ENCODE results near the gene IL2RA.
"Not testable (repeated sequence)": the region's sequence is repeated elsewhere in the genome, so short reads cannot be mapped to it uniquely, and the experiment has no call there.

The IL2RA gene

DNA sequence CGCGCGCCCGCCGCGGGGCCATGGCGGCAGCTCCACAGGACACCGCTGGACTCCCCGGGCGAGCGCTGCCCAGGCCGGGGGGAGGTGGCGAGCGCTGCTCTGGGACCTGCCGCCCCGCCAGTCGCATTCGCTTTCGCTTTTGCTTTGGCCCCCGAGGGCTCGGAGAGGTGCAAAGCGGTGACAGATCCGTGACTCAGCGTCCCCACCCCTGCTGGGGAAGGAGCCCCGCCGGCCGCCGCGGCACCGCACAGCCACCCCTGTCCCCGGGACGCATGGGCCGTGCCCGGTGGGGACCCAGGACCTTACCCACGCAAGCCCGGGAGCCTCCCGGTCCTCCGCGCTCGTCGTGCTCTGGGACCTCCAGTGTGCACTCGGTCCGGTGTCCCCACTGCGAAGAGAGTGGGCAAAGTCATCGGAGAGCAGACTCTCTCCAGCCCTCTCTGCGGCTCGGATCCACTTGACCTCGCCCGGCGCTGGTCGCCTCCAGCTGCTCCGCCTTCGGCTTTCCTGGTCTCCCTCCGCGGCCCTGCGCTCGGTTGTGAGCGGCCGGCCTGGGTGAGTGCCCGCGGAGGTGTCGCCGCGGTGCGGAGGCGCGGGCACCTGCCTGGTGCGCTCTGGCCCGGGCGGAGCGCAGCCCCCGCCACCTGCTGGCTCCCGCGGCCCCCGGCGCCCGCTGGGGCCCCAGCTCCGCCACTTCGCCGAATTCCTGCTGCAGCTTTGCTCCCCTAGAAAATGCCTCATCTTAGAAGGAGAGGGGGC is 84.5 kb downstream of the IL2RA start, which contains the start of gene IL15RA:
Gene IL15RA, minus strand, starts transcription at position 73 of the 759 bp plus-strand sequence. Its CDS starts 51 bp downstream, at position 22.
- DNase-seq (ENCODE audit: low read depth), result peak; percentile 77

DNA sequence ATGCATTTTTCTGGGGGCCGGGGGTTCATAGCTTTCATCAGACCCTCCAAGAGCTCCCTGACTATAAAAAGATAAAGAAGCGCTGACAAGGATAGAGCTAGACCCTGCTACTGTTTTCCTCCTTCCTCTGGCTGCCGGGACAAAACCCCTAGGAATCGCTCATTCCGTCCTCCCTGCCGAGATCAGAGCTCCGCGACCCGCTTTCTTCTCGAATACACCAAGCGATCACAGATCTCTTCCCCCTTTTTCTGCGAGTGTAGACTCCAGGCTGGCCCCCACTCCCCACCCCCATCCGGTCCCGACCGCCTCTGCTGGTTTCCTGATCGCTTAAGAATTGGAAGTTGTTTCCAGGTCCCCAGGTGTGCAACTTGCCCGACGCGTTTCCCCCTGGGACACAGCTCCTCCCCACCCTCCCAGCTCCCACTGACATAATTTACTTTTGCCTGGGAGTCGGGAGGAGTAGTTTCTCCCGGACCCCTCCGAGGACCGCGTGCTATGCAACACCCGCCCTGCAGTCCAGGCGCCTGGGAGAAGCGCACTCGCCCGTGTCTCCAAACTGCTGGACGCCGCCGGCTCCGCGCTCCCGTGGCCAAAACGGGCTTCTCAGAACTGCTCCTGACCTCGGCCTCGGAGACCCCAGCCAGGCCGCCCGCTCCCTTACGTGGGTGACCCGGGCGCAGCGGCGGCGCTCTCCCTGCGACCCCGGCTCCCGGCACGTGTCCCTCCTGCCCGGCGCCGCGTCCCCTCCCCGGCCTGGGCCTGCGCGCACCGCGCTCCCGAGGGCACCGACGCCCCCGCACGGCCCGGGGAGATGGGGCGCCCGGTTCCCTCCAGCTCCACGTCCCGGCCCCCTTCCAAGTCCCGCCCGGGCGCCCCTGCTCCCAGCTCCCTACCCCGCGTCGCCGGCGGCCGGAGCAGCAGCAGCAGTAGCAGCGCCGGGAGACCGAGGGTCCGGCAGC is 85.4 kb downstream of the IL2RA start:
- DNase-seq (ENCODE audit: low read depth), result peak; percentile 19

DNA sequence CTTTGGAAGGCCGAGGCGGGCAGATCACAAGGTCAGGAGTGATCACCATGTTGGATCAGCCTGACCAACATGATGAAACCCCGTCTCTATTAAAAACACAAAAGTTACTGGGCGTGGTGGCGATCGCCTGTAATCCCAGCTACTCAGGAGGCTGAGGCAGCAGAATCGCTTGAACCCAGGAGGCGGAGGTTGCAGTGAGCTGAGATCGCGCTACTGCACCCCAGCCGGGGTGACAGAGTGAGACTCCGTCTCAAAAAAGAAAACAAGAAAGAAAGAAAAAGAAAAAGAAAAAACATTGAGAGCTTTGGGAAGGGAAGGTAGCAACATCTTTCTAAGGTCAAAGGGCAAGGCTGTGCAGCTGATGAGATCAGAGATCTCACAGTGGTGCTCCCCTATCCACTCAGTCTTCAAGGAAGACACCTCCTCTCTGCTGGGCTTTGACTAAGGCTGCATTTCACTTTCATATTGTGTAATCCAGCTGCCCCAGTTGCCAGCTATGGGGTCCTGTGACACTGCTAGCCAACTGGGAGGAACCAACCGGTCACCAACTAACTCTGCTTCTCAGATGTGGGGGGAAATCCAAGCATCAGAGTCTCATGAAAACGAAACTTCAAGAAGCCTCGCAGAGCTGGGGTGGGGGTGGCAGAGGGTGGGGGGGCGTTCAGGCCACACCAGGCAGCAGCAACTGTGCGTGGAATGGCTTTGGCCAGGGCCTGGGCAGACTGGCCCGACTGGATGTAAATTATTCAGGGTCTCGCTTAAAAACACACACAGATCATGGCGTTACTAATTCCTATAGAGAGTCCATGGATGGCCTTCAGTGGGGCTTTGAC is 86.3 kb downstream of the IL2RA start:
- peak; percentile 21 for DNase-seq (ENCODE audit: low read depth)

DNA sequence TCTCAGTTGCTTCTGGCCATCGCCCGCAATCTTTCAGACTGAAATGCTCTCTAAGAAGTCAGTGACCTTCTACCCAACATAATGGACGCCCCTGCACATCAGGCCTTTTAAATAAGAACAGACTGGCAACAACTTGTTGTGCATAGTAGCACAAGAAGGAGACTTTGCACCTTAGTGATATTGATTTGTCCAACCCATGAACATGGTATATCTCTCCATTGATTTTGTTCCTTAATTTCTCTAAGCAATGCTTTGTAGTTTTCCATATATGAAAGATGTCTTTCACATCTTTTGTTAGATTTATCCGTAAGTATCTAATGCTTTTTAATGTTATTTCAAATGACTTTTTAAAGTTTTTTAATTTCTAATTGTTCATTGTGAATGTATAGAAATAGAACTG is 89.1 kb downstream of the IL2RA start:
- DNase-seq (ENCODE audit: low read depth), result no peak

DNA sequence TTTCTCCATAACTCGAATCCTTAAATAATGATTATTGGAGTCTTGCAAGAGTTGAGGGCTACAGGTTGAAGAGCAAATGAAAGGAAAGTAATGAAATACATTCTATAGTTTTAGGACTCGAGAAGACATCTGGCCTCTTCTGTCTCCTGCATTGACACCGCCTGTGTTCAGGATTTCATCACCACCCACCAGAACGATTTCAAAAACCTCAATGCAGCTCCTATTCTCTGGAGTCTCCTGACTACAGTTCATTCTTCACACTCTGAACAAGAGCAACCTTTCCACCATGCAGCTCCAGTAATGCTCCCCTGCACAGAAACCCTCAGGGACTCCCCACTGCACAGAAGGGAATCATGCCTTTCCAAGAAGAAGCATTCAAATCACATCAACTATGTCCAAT is 90.3 kb downstream of the IL2RA start:
- DNase-seq (ENCODE audit: low read depth), result no peak

DNA sequence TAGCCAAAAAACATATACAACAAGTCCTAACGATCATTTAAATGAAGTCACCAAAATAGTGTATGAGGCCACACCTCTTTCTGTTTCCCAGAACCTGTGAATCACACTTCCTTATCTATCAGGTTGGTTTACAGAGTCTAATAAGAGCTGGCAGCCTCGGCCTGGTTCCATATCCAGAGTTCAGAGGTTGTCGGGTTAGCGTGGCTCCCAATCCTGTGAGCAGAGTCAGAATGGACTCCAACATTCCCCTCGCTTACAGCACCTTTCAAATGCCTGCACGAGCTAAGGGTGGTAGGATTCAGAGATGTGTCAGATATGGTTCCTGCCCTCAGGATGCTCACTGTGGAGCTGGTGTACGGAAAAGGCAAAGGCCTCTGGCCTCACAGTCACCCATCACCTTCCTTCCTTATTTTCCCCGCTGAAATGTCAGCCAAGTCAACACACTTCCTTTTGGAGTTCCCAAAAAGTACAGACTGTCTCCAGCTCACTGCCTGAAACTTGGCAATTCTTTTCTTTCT is 90.8 kb downstream of the IL2RA start:
- no peak for DNase-seq (ENCODE audit: low read depth)

DNA sequence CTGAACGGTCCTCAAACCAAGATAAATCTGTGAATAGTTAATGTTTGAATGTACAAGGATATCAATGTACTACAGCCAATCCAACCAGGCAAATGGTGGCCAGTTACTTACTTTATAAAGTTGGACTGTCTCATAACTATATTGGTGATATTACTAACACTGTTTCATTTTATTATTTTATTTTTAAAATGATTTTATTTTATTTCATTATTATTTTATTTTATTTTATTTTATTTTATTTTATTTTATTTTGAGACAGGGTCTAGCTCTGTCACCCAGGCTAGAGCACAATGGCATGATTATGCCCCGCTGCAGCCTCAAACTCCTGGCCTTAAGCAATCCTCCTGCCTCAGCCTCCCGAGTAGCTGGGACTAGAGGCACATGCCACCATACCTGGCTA is 91.6 kb downstream of the IL2RA start:
- DNase-seq (ENCODE audit: low read depth), result no peak

DNA sequence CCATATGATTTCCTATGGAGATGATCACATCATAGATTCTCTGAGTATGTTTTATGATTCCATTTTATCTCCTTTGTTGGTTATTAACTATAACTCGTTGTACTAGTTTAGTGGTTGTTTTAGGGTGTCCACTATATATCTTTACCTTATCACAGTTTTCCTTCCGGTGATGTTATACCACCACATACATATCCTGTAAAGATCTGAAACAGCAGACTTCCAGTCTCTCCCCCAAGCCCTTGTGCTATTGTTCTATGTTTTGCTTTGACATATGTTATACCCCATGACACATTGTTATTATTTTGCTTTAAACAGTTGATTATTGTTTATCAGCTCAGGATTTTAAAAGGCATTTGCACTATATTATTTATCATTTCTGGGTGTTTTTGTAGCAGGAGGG is 92.1 kb downstream of the IL2RA start:
- DNase-seq (ENCODE audit: low read depth), result no peak

DNA sequence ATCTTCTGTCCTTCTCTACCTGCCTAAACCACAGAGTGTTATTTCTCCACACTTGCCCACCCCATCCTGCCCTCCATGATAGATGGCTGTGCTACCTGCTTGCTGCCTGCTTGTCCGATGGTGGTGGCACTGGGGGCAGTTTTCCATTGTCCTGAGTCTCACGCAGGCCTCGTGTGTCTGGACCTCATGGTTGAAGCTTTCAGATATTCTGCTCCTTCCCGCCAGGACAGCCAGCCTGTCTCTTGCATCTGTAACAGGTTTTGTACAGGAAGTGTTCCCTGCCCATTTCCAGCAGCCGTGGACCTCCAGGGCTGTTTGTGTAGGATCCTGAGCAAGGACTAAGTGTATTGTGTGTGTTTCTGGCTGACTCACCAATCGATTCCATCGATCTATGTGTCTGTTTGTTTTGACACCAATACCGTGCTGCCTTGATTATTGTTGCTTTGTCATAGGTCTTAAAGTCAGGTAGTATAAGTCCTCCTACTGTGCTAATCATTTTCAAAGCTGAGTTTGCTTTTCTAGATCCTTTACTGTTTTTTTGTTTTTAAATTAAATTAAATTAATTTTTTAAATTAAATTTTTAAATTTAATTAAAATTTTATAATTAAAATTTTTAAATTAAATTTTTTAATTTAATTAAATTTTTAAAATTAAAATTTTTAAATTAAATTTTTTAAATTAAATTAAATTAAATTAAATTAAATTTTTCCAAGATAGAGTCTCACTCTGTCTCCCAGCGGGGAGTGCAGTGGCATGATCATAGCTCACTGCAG is 93.3 kb downstream of the IL2RA start:
- no peak for DNase-seq (ENCODE audit: low read depth)

DNA sequence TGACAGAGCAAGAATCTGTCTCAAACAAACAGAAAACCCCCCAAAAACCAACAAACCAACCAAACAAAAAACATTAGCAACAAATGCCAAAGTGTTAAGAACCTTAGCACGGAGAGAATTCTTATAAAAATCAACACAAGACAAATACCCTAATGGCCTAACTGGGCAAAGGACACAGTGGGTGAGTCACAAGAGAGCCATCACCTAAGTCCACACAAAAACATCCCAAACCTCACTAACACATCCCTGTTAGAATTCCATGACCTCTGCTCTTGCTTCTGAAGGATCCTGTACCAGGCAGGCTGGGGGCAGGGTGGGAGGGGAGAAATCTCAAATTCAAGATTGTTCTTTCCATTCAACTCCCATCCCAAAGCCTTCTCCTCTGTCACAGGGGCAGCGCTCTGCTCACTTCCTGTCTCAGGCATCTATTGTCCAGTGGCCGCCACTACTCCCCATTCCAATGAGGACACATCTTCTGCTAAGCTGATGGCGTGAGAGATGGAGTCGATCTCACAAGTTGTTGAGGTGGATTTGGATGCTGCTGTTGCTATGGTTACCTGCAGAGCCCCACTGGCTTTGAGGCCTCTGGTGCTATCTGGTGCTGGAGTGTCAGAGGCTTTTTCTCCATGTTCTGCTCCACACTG is 94.0 kb downstream of the IL2RA start:
- DNase-seq (ENCODE audit: low read depth), result no peak

DNA sequence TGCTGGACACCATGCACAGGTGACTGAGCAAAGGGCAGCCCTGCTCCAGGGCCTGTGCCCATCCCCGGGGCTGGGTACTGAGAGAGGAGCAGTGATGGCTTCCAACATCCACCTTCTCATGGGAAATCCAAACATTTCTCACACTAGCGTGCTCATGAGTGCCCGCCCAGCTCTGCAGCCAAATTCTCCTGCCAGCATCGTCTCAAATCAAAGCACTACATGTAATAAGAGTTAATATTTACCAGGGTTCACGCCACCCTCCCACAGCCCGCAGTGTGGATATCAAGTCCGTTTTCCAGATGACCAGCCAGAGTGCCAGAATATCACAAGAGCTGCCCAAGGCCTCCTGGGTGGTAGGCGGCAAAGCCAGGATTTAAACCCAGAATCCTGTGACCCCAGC is 96.9 kb downstream of the IL2RA start:
- DNase-seq (ENCODE audit: low read depth), result no peak

DNA sequence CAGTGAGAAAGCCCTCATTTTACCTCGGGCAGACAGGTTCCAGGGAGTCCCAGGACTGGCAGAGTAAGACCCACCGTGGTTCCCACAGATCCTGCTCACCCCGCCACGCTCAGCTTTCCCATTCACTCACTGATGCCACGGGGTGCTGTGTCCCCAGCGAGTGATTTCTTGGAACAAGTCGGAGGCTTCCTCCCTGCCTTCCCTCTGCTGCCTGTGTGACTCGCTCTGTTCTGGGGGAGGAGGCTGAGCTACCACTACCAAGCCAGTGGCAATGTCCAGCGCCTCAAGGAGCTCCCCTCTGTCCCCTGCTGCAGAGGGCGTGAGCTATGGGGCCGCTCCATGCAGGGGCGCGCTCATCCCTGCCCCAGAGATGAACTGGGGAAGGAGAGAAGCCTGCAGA is 97.4 kb downstream of the IL2RA start:
- DNase-seq (ENCODE audit: low read depth), result no peak

DNA sequence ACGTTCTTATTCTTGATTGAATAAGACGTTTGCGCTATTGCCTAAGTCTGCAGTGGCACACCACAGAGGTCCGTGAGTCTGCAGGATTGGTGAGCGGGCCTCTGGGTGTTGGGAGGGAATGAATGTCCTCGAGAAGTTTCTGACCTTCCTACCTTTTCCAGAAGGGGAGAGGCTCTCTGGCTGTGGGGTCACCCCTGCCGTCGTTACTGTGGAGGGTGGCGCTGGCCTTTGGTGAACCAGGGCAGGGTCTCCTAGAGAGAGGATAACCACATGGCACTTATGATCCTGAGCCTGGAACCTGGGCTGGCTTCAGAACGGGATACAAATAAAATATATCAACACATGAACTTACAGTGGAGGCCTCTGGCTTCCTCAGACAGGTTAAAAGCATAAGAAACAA is 98.6 kb downstream of the IL2RA start:
- DNase-seq (ENCODE audit: low read depth), result no peak

DNA sequence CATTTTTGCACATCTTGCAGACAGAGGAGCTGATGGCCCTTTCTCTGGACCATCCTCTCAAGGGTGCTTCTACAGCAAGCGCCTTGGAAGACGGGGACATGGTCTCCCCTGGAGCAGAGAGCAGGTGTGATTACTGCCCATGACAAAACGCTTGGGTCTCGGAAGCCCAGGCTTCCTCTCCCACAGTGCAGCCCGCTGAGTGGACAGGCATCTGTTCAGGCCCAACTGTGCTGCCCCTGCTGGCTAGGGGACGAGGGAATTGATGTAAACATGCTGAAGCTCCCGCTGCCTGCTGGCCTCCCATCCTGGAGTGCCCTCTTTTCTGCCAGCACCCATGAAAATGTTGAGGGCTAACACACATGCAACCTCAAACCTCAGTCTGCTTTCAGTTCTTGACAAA is 99.1 kb downstream of the IL2RA start:
- DNase-seq (ENCODE audit: low read depth), result no peak

DNA sequence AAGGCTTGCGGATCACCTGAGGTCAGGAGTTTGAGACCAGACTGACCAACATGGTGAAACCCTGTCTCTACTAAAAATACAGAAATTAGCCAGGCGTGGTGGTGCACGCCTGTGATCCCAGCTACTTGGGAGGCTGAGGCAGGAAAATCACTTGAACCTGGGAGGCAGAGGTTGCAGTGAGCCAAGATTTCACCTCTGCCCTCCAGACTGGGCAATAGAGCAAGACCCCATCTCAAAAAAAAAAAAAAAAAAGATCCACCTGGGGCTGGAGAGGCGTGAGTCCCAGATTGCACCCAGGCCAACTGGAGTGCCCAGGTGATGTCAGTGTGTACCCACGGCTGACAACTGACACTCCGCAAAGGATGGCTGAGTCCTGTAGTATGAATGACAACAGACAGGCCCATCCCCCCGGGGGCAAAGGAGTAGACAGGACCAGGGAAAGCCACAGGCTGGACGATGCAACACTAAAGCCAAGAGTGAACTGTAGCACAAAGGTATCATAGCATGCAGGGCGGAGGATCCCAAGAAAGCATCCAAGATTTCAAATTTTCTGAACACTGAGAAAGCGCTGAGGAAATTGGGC is 99.7 kb downstream of the IL2RA start:
- not testable (repeated sequence) for DNase-seq (ENCODE audit: low read depth)

DNA sequence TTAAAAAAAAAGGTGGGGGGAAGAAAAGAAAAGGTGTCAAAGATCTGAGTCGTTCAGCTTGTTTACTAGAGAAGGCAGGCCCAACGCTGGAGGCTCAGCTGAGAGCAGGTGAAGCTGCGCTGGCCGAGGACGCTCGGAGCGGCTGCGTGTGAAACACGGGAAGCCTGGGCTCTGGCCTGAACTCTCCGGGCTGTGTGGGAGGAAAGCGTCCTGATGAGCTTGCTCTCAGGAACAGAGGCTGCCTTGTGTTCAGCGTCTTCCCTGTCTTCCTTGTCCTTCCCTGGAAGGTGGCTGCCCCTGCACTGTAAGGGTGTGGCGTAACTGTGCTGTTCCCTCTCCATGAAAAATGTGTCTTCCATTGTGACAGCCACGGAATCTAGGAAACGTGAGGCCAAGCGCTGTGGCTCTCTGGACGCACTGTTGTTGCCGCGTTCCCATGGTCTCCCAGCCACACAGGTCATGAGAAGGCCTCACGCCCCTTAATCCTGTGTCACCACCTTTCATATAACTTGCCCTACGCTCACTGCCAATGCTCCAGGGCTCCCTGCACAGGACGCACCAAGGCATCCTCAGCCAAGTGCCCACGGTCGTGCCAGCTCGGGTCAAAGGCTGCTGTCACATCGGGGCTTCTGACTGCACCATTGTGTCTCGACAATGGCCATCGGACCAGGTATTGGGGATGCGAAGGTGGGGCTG is 100.6 kb downstream of the IL2RA start:
- no peak for DNase-seq (ENCODE audit: low read depth)

DNA sequence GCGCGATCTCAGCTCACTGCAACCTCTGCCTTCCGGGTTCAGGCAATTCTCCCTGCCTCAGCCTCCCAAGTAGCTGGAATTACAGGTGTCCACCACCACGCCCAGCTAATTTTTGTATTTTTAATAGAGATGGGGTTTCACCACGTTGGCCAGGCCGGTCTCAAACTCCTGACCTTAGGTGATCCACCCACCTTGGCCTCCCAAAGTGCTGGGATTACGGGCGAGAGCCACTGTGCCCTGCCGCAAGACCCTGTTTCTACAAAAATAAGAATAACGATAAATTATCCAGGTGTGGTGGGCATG is 101.2 kb downstream of the IL2RA start:
- DNase-seq (ENCODE audit: low read depth), result not testable (repeated sequence)

All from stimulated activated CD8-positive, alpha-beta memory T cell treated with anti-CD3 and anti-CD28 coated beads, Interleukin-7, amount 100 ng/mL, for 24 hours (primary cell).